Activated B cell treated with CpG ODN at 0.5 μM for 24 hours (primary cell): ENCODE data around the gene PLA2G6. TPM values are rescaled to one million over a fixed set of nuclear protein-coding genes. Genes with fewer than 3 reads are reported as not detected.

ENCODE experiments used
- ATAC-seq: fragments of 200-7000 bp; cut with Tn5 transposase; one replicate; pipeline ENCODE4 v1.10.0; 2021; ENCODE audit warnings: low read depth, mild to moderate bottlenecking, moderate library complexity
- CTCF ChIA-PET: fragments of 350-600 bp; sonication (Branson Sonifier 250); formaldehyde crosslinking; loops from one replicate; lab custom pipeline; 2021; ENCODE audit warnings: antibody characterized with exemption; lab: Charles Lee
- POLR2A ChIA-PET: fragments of 350-600 bp; sonication (Branson Sonifier 250); formaldehyde crosslinking; loops from one replicate; lab custom pipeline; 2021; ENCODE audit warnings: antibody characterized with exemption; lab: Charles Lee
- DNase-seq: peaks from one replicate; pipeline ENCODE4 v3.0.0; 2022
- H3K27ac Mint-ChIP-seq: one replicate; pipeline ENCODE4 v1.8.0; 2020; ENCODE audit warnings: mixed read lengths
- H3K27me3 Mint-ChIP-seq: one replicate; pipeline ENCODE4 v1.8.0; 2021; ENCODE audit warnings: mixed read lengths
- H3K36me3 Mint-ChIP-seq: one replicate; pipeline ENCODE4 v1.8.0; 2021; ENCODE audit warnings: low read depth, mixed read lengths
- H3K4me1 Mint-ChIP-seq: one replicate; pipeline ENCODE4 v1.8.0; 2021; ENCODE audit warnings: mixed read lengths
- H3K4me3 Mint-ChIP-seq: one replicate; pipeline ENCODE4 v1.8.0; 2020; ENCODE audit warnings: mild to moderate bottlenecking, mixed read lengths
- H3K9me3 Mint-ChIP-seq: one replicate; pipeline ENCODE4 v1.8.0; 2020; ENCODE audit warnings: mixed read lengths
- intact Hi-C: fragments of 100-400 bp; cut with micrococcal nuclease; formaldehyde crosslinking; loops from one replicate; pipeline ENCODE4 v1.15.1; 2024
- total RNA-seq: library from RNA; stranded (reverse); gene quantifications from 2 replicates; pipeline ENCODE4 v1.2.3, GENCODE V29; 2022
- TF ChIP-seq, protein P1 (sequence below): fragments of 200-600 bp; IDR thresholded peaks from one replicate; pipeline ENCODE4 v1.8.0; 2022; ENCODE audit warnings: antibody characterized with exemption, mild to moderate bottlenecking

The PLA2G6 gene
- total RNA-seq, 1 donor from 2014 or later = 64.0 TPM

DNA sequence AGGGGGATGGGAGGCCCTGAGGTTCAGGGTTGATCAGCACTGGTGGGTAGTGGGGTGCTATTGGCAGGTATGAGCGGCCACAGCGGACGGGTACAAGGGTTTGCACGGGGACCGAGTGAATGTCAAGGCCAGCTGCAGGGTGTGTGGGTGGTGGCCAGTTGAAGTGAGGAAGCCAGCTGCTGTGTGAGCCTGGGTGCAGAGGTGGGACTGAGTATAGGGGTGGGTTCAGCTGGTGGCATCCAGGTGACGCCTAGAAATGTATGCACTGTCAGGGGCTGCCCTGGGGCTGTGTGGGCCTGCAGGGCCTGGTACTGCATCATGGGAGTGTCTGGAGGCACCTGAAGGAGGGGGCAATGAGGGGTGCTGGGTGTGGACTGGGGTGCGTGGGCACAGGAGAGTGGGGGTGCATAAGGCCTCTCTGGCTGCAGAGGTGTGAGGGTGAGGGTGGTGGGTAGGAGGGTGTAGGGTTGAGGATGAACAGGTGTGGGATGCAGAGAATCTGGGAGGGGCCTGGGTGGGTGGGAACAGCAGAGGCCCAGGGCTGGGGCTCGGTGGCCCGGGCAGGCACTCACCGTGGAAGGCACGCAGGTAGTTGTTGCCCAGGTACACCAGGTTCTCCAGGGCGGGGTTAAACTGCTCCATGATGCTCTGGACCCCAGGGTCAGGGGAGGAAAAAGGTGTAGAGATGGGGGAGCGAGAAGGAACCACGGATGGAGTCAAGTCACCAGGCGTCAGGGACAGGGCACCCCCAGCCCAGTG lies 72.9 kb downstream of the PLA2G6 start:
- no peaks in the 10 kb centered on the region for H3K9me3 Mint-ChIP-seq
- ATAC-seq (no peak), DNase-seq (no peak)
- H3K27ac Mint-ChIP-seq = no peak overlapping the region
- no peaks in the 10 kb centered on the region for H3K27me3 Mint-ChIP-seq
- intact Hi-C loops = no loop called here
- no peak overlapping the region for H3K4me3 Mint-ChIP-seq
- ChIA-PET POLR2A (no interaction called here), CTCF (no interaction called here)
- peaks cover 2% of the 10 kb centered on the region for H3K36me3 Mint-ChIP-seq
- H3K4me1 Mint-ChIP-seq = no peaks in the 10 kb centered on the region
- TF ChIP-seq, protein P1, sequence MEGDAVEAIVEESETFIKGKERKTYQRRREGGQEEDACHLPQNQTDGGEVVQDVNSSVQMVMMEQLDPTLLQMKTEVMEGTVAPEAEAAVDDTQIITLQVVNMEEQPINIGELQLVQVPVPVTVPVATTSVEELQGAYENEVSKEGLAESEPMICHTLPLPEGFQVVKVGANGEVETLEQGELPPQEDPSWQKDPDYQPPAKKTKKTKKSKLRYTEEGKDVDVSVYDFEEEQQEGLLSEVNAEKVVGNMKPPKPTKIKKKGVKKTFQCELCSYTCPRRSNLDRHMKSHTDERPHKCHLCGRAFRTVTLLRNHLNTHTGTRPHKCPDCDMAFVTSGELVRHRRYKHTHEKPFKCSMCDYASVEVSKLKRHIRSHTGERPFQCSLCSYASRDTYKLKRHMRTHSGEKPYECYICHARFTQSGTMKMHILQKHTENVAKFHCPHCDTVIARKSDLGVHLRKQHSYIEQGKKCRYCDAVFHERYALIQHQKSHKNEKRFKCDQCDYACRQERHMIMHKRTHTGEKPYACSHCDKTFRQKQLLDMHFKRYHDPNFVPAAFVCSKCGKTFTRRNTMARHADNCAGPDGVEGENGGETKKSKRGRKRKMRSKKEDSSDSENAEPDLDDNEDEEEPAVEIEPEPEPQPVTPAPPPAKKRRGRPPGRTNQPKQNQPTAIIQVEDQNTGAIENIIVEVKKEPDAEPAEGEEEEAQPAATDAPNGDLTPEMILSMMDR = no peak

DNA sequence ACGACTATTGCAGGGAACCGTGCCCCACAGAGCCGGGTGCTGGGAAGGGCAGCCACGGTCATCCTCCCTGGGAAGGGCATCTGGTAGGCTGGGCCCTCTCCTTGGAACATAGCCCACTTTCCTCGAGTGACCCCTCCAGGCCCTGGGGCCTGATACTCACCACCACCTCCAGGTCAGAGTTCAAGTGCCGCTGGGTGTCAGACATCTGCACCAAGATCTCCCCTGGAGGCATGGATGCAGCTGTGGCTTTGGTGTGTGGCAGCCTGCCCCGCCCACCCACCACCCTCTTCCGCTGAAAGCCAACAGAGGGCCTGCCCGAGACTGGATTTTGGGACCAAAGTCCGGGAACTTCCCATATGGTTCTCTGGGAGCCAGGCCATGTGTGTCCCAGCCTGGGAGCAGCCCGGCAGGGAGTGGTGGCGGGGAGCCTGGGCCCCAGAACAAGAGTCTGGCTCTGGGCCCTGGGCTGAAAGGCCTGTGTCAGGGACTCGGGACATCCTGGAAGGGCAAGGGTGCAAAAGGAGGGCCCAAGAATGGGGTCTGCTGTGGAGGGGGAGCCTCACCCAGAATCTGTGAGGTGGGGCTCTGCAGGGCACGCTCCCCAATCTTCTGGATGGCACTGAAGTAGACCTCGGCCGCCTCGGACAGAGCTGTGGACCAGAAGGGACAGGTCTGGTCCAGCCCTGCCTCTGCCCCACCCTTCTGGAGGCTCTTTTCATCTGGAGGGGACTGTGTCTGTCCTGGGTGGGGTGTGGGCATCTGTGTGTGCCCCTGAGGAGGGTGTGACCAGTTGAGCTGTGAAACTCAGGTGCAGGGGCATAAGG lies 73.7 kb downstream of the PLA2G6 start:
- ATAC-seq (no peak), DNase-seq (no peak)
- no peaks in the 10 kb centered on the region for H3K4me1 Mint-ChIP-seq
- ChIA-PET CTCF (no interaction called here), POLR2A (no interaction called here)
- intact Hi-C loops = no loop called here
- H3K27ac Mint-ChIP-seq = no peak overlapping the region
- TF ChIP-seq, protein P1 = no peak
- no peaks in the 10 kb centered on the region for H3K9me3 Mint-ChIP-seq
- no peak overlapping the region for H3K4me3 Mint-ChIP-seq
- H3K36me3 Mint-ChIP-seq = peaks cover 2% of the 10 kb centered on the region
- no peaks in the 10 kb centered on the region for H3K27me3 Mint-ChIP-seq

DNA sequence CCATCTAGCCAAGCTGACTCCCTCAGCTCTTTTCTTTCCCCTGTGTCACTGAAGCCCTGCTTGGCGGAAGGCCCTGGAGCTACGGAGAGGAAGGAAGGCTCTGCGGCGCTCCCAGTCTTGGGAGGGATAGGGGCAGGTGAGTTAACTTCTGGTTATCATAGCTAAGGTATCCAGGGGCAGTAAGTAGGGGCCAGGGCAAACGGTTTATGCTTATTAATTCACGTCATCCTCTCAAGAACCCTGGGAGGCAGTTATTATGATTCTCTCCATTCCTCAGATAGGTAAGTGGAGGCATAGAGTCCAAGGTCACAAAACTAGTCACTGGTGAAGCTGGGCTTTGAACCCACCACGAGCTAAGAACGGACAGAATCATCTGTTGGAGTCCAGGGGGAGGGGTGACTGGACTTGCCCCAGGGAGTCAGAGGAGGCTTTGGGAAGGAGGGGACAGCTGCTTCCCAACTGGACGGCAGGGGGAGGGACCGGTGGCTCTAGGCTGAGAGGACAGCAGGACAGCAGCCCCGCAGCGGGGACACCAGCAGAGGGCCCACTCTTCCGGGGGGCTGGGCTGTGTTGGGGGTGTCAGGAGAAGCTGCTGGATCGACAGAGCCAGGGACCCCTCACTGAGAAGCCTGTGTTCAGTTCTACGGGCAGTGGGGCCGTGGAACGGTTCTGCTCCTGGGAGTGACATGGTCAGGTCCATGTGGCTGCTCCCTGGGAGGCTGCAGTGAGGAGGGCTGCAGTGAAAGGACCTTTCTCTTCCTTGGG lies 74.6 kb downstream of the PLA2G6 start:
- ChIA-PET CTCF (no interaction called here), POLR2A (no interaction called here)
- DNase-seq (no peak), ATAC-seq (no peak)
- Mint-ChIP-seq H3K4me3 (no peak overlapping the region), H3K27me3 (no peaks in the 10 kb centered on the region), H3K9me3 (no peaks in the 10 kb centered on the region), H3K36me3 (no peaks in the 10 kb centered on the region), H3K27ac (no peak overlapping the region), H3K4me1 (no peaks in the 10 kb centered on the region)
- intact Hi-C loops = no loop called here
- TF ChIP-seq, protein P1 = no peak

DNA sequence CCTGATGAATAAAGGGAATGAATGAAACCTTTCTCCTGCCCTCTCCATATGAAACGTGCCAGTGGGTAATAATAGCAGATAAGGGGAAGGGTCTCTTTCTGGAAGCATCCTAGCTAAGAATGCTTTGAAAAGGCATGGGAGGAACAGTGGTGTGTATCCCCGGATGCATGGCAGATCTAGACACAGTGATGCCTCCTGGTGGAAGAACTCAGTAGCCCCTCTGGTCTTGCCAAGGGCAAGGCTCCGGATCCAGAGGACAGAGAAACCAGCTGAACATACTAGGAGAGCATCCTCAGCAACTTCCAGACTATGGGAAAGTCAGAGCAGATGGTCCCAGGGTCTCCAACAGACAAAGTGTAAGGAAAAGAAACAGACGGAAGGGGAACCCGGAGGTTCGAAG lies 77.5 kb downstream of the PLA2G6 start:
- TF ChIP-seq, protein P1 = no peak
- Mint-ChIP-seq H3K27ac (no peak overlapping the region), H3K36me3 (no peaks in the 10 kb centered on the region), H3K27me3 (no peaks in the 10 kb centered on the region), H3K4me3 (no peak overlapping the region), H3K4me1 (no peaks in the 10 kb centered on the region), H3K9me3 (no peaks in the 10 kb centered on the region)
- ATAC-seq (no peak), DNase-seq (no peak)
- ChIA-PET POLR2A (no interaction called here), CTCF (interaction anchor here (1.2 kb wide), 1 partner anchor 52 kb away, joined by 4 read pairs; no protein-coding TSS in a partner anchor)
- intact Hi-C loops = no loop called here
